OCI-LY1 (cell line): ENCODE measurements around the gene EPGN.

Experiments used
- H2AFZ ChIP-seq: fragments of 200-600 bp; sonication (generic), shearing (Covaris generic); 2 replicates; pipeline ENCODE4 v1.6.0; 2014; ENCODE audit warnings: antibody characterized with exemption, mild to moderate bottlenecking, low read length
- H3F3A ChIP-seq: fragments of 200-600 bp; sonication (generic), shearing (Covaris generic); 2 replicates; pipeline ENCODE4 v1.6.0; 2014; ENCODE audit warnings: mild to moderate bottlenecking, antibody characterized with exemption, low read length, moderate library complexity; ENCODE audit not compliant: insufficient read depth
- H3K27ac ChIP-seq: fragments of 200-600 bp; sonication (generic); 2 replicates; pipeline ENCODE4 v1.5.1; 2014; ENCODE audit warnings: low read length, mixed run types, mild to moderate bottlenecking, low read depth; ENCODE audit not compliant: poor library complexity, severe bottlenecking
- H3K27me3 ChIP-seq: fragments of 200-600 bp; sonication (generic); 2 replicates; pipeline ENCODE4 v1.6.0; 2014; ENCODE audit warnings: antibody characterized with exemption, mild to moderate bottlenecking, low read length, moderate library complexity; ENCODE audit not compliant: insufficient read depth
- H3K36me3 ChIP-seq: fragments of 200-600 bp; sonication (generic); 2 replicates; pipeline ENCODE4 v1.6.1; 2014; ENCODE audit warnings: mild to moderate bottlenecking, antibody characterized with exemption, low read length, moderate library complexity, mixed read lengths; ENCODE audit not compliant: insufficient read depth
- H3K4me1 ChIP-seq: fragments of 200-600 bp; sonication (generic); 2 replicates; pipeline ENCODE4 v1.5.1; 2014; ENCODE audit warnings: mild to moderate bottlenecking, low read length, moderate library complexity; ENCODE audit not compliant: insufficient read depth, severe bottlenecking
- H3K4me2 ChIP-seq: fragments of 200-600 bp; sonication (generic), shearing (Covaris generic); 2 replicates; pipeline ENCODE4 v1.6.1; 2014; ENCODE audit warnings: low read length
- H3K4me3 ChIP-seq: fragments of 200-600 bp; sonication (generic); 2 replicates; pipeline ENCODE4 v1.5.1; 2014; ENCODE audit warnings: low read length, low read depth, mild to moderate bottlenecking, mixed read lengths; ENCODE audit not compliant: poor library complexity, severe bottlenecking
- H3K79me2 ChIP-seq: fragments of 200-600 bp; shearing (Covaris generic); 2 replicates; pipeline ENCODE4 v1.6.1; 2016; ENCODE audit warnings: mixed run types, low read length, mixed read lengths; ENCODE audit not compliant: insufficient read depth
- H3K9ac ChIP-seq: fragments of 200-600 bp; sonication (generic), shearing (Covaris generic); 2 replicates; pipeline ENCODE4 v1.6.1; 2014; ENCODE audit warnings: mild to moderate bottlenecking, low read length, mixed read lengths
- H3K9me2 ChIP-seq: fragments of 200-600 bp; sonication (generic), shearing (Covaris generic); 2 replicates; pipeline ENCODE4 v1.6.1; 2014; ENCODE audit warnings: low read depth, mild to moderate bottlenecking, low read length, mixed read lengths
- H3K9me3 ChIP-seq: fragments of 200-600 bp; shearing (Covaris generic); 2 replicates; pipeline ENCODE4 v1.6.1; 2014; ENCODE audit warnings: low read length, mixed read lengths
- H4K20me1 ChIP-seq: fragments of 200-600 bp; sonication (generic), shearing (Covaris generic); 2 replicates; pipeline ENCODE4 v1.6.0; 2016; ENCODE audit warnings: mild to moderate bottlenecking, low read length; ENCODE audit not compliant: insufficient read depth
- EZH2 ChIP-seq: fragments of 200-600 bp; sonication (generic), shearing (Covaris generic); IDR thresholded peaks from 2 replicates; pipeline ENCODE4 v1.8.0; 2017; ENCODE audit warnings: borderline replicate concordance, mixed run types, mild to moderate bottlenecking, antibody characterized with exemption, low read length, moderate library complexity, mixed read lengths
- TF ChIP-seq, protein P1 (sequence below): fragments of 200-600 bp; sonication (generic), shearing (Covaris generic); IDR thresholded peaks from 2 replicates; pipeline ENCODE4 v1.5.1; 2017; ENCODE audit warnings: mild to moderate bottlenecking, antibody characterized with exemption, low read length, moderate library complexity, mixed read lengths

Gene EPGN

DNA sequence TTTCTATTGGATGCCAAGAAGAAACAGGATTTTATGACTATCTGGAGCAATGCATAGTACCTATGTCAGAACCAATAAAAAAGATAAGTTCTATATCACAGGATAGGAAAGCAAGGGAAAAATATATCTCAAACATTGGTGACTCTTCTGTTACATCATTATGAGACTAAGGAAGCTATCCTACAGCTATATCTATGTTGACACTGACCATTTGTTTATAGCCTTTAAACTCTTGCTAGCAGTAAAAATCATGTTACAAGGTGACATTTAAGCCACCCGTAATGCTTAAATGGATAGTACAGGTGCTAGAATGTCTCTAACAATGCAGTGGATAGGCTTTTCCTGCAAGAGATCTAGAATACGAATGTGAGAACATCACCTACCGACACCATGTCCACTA lies 28.6 kb upstream of the EPGN start:
- Histone ChIP-seq H3K27ac (no peak overlapping the region), H3K4me3 (no peak overlapping the region), H3F3A (no peaks in the 10 kb centered on the region), H3K36me3 (no peaks in the 10 kb centered on the region), H3K9ac (no peak overlapping the region), H2AFZ (no peak overlapping the region), H4K20me1 (no peaks in the 10 kb centered on the region), H3K79me2 (no peaks in the 10 kb centered on the region), H3K4me1 (no peaks in the 10 kb centered on the region), H3K4me2 (no peak overlapping the region), H3K9me3 (no peaks in the 10 kb centered on the region), H3K27me3 (no peaks in the 10 kb centered on the region), H3K9me2 (no peaks in the 10 kb centered on the region)
- no peak for TF ChIP-seq EZH2
- TF ChIP-seq, protein P1, sequence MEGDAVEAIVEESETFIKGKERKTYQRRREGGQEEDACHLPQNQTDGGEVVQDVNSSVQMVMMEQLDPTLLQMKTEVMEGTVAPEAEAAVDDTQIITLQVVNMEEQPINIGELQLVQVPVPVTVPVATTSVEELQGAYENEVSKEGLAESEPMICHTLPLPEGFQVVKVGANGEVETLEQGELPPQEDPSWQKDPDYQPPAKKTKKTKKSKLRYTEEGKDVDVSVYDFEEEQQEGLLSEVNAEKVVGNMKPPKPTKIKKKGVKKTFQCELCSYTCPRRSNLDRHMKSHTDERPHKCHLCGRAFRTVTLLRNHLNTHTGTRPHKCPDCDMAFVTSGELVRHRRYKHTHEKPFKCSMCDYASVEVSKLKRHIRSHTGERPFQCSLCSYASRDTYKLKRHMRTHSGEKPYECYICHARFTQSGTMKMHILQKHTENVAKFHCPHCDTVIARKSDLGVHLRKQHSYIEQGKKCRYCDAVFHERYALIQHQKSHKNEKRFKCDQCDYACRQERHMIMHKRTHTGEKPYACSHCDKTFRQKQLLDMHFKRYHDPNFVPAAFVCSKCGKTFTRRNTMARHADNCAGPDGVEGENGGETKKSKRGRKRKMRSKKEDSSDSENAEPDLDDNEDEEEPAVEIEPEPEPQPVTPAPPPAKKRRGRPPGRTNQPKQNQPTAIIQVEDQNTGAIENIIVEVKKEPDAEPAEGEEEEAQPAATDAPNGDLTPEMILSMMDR, result no peak

DNA sequence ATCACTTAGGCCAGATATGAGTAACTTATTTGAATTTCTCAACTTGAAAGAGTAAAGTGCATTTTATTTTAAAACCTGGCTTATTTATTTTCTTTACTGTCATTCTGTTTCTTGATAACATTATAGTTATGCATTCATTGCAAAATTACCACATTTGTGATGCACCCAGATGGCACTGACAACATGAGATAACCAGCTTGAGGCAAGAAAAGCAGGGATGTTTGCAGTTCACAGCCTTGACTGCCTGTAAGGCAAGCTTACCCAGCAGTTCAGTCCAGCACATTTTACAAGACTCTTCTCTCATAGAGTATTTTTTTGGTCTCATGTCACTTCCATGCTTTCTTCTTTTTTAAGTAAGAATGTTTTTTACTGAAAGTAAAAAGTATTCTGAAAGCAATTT lies 25.3 kb upstream of the EPGN start:
- Histone ChIP-seq H3K9ac (no peak overlapping the region), H3K27ac (no peak overlapping the region), H3K4me2 (no peak overlapping the region)

DNA sequence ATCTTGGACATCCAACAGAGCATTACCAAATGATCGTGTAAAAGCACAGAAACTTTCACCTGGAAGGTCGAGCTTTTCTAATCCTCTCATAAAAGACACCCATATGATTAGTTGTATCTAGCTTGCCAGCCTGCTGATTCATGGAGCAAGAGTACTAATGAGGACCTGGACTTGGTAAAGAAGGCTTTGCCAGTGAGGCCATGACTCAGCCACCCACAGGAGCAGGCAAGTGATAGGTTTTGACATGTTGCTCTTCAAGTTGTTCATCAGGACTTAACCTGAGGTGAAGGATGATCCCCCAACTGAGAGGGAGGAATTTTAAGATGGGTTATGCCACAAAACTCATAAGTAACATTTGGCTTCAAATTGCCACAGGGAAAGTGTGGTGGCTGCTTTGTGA lies 24.7 kb upstream of the EPGN start:
- Histone ChIP-seq H3K4me3 (no peak overlapping the region), H3K9me2 (no peaks in the 10 kb centered on the region), H4K20me1 (no peaks in the 10 kb centered on the region), H3K4me2 (no peak overlapping the region), H3K36me3 (no peaks in the 10 kb centered on the region), H3K79me2 (no peaks in the 10 kb centered on the region), H3K9me3 (no peaks in the 10 kb centered on the region), H3K27ac (no peak overlapping the region), H3K9ac (no peak overlapping the region), H3K4me1 (no peaks in the 10 kb centered on the region), H3F3A (no peaks in the 10 kb centered on the region), H2AFZ (no peak overlapping the region), H3K27me3 (no peaks in the 10 kb centered on the region)
- TF ChIP-seq, protein P1, result no peak
- TF ChIP-seq EZH2, result no peak

More for the DNA sequence above, 25.3 kb upstream of the EPGN start:
- H3K27me3 ChIP-seq, result no peaks in the 10 kb centered on the region
- no peak for TF ChIP-seq EZH2
- TF ChIP-seq, protein P1, result no peak
- no peaks in the 10 kb centered on the region for H3K9me3 ChIP-seq
- no peaks in the 10 kb centered on the region for H3K36me3 ChIP-seq
- H3K4me1 ChIP-seq, result no peaks in the 10 kb centered on the region
- no peak overlapping the region for H3K4me3 ChIP-seq
- H3K79me2 ChIP-seq, result no peaks in the 10 kb centered on the region
- H3F3A ChIP-seq, result no peaks in the 10 kb centered on the region
- H4K20me1 ChIP-seq, result no peaks in the 10 kb centered on the region
- H3K9me2 ChIP-seq, result no peaks in the 10 kb centered on the region
- H2AFZ ChIP-seq, result no peak overlapping the region
